Tibial nerve (tissue), 4 donors: ENCODE data around the gene MTMR3. TPM values are rescaled to one million over a fixed set of nuclear protein-coding genes. Genes with fewer than 3 reads are reported as not detected.

Source experiments
- DNase-seq, 2 donors: peaks; one replicate each; pipeline ENCODE4 v3.0.0-alpha.2; 2019; ENCODE audit warnings: low spot score in 2 of 2
- H3K27ac ChIP-seq, 4 donors: fragments of 200-600 bp; sonication (generic) in 3 of 4; one replicate each; pipeline ENCODE4 v1.5.1; 2017 to 2019; ENCODE audit warnings: mild to moderate bottlenecking in 1 of 4
- H3K27me3 ChIP-seq, 2 donors: fragments of 200-600 bp; sonication (generic) in 1 of 2; one replicate each; pipeline versions ENCODE4 v1.5.1 to v1.6.0; 2017 to 2019
- H3K36me3 ChIP-seq, 3 donors: fragments of 200-600 bp; sonication (generic); one replicate each; pipeline ENCODE4 v1.5.1; 2018 to 2019
- H3K4me1 ChIP-seq, 4 donors: fragments of 200-600 bp; sonication (generic) in 3 of 4; one replicate each; pipeline ENCODE4 v1.5.1; 2017 to 2019
- H3K4me3 ChIP-seq, 4 donors: fragments of 200-600 bp; sonication (generic) in 3 of 4; one replicate each; pipeline ENCODE4 v1.5.1; 2017 to 2019; ENCODE audit warnings: mild to moderate bottlenecking in 1 of 4, moderate library complexity in 1 of 4
- H3K9me3 ChIP-seq, 4 donors: fragments of 200-600 bp; sonication (generic) in 3 of 4; one replicate each; pipeline ENCODE4 v1.5.1; 2017 to 2019
- EP300 ChIP-seq, 2 donors: sonication (generic); formaldehyde crosslinking; IDR thresholded peaks; one replicate each; pipeline ENCODE4 v1.6.1; 2017; ENCODE audit warnings: antibody characterized with exemption in 2 of 2, mild to moderate bottlenecking in 1 of 2
- POLR2A ChIP-seq, 2 donors: fragments of 450-650 bp; IDR thresholded peaks; one replicate each; pipeline ENCODE4 v1.6.1; 2017; ENCODE audit warnings: antibody characterized with exemption in 2 of 2, mild to moderate bottlenecking in 2 of 2, moderate library complexity in 2 of 2
- WGBS, 2 donors: methylation state at CpG; one replicate each; pipeline ENCODE4 v1.1.5; 2018; 5-methylcytosine and 5-hydroxymethylcytosine counted together
- total RNA-seq, 4 donors: library from RNA; depleted of rRNA; stranded (reverse); fragments of >200 nt; gene quantifications; one replicate each; pipeline ENCODE4 v1.1.0, GENCODE V29; 2016
- TF ChIP-seq, protein P1 (sequence below), 5 experiments: fragments of 200-600 bp in 3 of 5; fragments of 450-650 bp in 2 of 5; sonication (generic) in 3 of 5; IDR thresholded peaks; one replicate each; pipeline ENCODE4 v1.5.1; 2016 to 2019; ENCODE audit warnings: antibody characterized with exemption in 5 of 5, mild to moderate bottlenecking in 3 of 5, moderate library complexity in 2 of 5

Gene MTMR3
- total RNA-seq, 4 donors from 2014 or later = 56.1 to 91.2 (median 74.5) TPM

DNA sequence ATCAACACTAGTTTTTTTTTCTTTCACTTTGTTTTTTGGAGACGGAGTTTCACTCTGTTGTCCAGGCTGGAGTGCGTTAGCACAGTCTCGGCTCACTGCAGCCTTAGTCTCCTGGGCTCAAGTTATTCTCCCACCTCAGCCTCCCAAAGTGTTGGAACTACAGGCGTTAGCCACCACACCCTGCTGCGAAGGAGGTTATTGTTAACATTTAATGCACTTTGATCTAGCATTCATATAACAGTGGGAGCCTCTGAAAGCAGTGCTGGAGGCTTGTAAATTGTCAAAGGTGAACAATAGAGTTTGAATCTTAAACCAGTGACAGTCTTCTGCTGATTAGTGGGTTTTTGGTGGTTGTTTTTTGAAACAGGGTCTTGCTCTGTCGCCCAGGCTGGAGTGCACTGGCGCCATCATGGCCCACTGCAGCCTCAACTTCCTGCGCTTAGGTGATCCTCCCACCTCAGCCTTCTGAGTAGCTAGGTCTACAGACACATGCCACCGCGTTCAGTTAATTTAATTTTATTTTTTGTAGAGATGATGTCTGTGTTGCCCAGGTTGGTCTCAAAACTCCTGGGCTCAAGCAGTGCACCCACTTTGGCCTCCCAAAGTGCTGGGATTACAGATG, 100.4 kb downstream of the MTMR3 start:
- TF ChIP-seq, protein P1, sequence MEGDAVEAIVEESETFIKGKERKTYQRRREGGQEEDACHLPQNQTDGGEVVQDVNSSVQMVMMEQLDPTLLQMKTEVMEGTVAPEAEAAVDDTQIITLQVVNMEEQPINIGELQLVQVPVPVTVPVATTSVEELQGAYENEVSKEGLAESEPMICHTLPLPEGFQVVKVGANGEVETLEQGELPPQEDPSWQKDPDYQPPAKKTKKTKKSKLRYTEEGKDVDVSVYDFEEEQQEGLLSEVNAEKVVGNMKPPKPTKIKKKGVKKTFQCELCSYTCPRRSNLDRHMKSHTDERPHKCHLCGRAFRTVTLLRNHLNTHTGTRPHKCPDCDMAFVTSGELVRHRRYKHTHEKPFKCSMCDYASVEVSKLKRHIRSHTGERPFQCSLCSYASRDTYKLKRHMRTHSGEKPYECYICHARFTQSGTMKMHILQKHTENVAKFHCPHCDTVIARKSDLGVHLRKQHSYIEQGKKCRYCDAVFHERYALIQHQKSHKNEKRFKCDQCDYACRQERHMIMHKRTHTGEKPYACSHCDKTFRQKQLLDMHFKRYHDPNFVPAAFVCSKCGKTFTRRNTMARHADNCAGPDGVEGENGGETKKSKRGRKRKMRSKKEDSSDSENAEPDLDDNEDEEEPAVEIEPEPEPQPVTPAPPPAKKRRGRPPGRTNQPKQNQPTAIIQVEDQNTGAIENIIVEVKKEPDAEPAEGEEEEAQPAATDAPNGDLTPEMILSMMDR (IDR thresholded peaks at IDR 0.05) = no peak
- TF ChIP-seq POLR2A (IDR thresholded peaks at IDR 0.05) = no peak
- no peak for TF ChIP-seq EP300 (IDR thresholded peaks at IDR 0.05)
- 93% methylated on average over 10 of the region's 10 CpGs for WGBS, 2 donors
- H3K9me3 ChIP-seq = no peaks in the 10 kb centered on the region
- no peak overlapping the region for H3K27ac ChIP-seq
- H3K4me3 ChIP-seq = no peak overlapping the region
- H3K4me1 ChIP-seq = peaks cover 0 to 28% (median 0%) of the 10 kb centered on the region in 4 donors
- no peaks in the 10 kb centered on the region for H3K27me3 ChIP-seq
- peaks cover 0 to 67% (median 0%) of the 10 kb centered on the region in 3 donors for H3K36me3 ChIP-seq
- no peak for DNase-seq

DNA sequence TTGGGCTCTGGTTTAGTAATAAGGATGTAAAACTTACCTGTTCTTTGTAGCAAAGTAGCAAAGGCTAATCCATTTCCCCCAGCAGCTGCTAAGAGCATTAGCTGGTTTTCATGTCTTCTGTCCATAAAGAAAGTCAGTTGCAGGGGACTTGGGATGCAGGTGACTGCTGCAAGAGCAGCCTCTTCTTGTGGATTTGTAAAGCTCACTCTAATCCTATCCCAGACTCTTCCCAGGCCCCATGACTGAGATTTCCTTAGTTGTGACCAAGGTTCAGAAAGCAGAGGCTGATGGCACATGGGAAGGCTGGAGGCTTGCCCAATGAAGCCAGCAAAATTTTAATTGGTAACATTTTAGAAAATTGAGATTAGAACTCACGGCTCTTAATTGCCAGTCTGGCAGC, 102.9 kb downstream of the MTMR3 start:
- no peak for DNase-seq
- no peak overlapping the region for H3K4me3 ChIP-seq
- no peak overlapping the region for H3K27ac ChIP-seq
- H3K9me3 ChIP-seq = no peaks in the 10 kb centered on the region
- peaks cover 0 to 11% (median 0%) of the 10 kb centered on the region in 4 donors for H3K4me1 ChIP-seq
- TF ChIP-seq, protein P1 (IDR thresholded peaks at IDR 0.05) = no peak
- peaks cover 0 to 56% (median 0%) of the 10 kb centered on the region in 3 donors for H3K36me3 ChIP-seq
- no peaks in the 10 kb centered on the region for H3K27me3 ChIP-seq
- 82 to 86% methylated on average over 1 of the region's 1 CpG for WGBS, 2 donors

DNA sequence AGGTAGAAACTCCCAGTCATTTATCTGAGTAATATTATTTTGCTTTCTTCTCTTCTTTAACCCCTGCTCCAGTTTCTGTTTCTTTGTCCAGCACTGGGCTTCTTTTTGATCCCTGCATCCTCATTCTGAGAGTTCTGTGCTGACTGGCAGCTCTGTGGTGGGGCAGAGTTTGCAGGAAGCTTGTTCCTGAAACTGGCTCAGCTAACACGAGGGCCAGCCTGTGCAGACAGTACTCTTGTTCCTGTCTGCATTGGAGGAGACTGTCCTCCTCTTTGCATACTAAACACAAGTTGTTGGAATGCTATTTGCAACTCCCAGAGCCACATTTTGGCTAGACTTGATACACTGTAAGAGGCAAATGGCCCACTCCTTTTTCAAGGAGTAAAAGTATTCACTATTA, 104.2 kb downstream of the MTMR3 start:
- Histone ChIP-seq H3K4me3 (no peak overlapping the region), H3K27me3 (no peaks in the 10 kb centered on the region), H3K4me1 (peaks cover 0 to 11% (median 0%) of the 10 kb centered on the region in 4 donors), H3K36me3 (peaks cover 0 to 64% (median 9%) of the 10 kb centered on the region in 3 donors), H3K27ac (no peak overlapping the region), H3K9me3 (no peaks in the 10 kb centered on the region)
- DNase-seq = no peak
- TF ChIP-seq POLR2A (IDR thresholded peaks at IDR 0.05) = no peak
- TF ChIP-seq, protein P1 (IDR thresholded peaks at IDR 0.05) = no peak
- TF ChIP-seq EP300 (IDR thresholded peaks at IDR 0.05) = no peak
- 7 to 11% methylated on average over 1 of the region's 1 CpG for WGBS, 2 donors

DNA sequence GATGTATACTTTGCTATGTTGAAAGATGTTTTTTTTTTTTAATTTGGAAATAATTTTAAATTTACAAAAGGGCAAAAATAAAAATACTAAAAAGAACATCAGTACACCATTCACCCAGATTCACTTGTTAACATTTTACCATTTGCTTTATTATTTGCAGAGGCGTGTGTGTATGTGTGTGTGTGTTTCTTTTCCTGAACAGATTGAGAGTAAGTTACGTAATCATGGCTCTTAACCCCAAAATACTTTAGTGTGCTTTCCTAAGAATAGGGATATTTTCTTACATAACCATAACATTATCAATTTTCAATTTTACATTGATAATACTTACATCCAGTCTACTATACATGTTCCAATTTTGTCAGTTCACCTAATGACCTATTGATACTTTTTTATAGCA, 105.7 kb downstream of the MTMR3 start:
- no peak for DNase-seq
- no peak overlapping the region for H3K27ac ChIP-seq
- H3K27me3 ChIP-seq = no peaks in the 10 kb centered on the region
- no peak overlapping the region for H3K4me3 ChIP-seq
- H3K9me3 ChIP-seq = no peaks in the 10 kb centered on the region
- peaks cover 0 to 11% (median 0%) of the 10 kb centered on the region in 4 donors for H3K4me1 ChIP-seq
- peaks cover 0 to 68% (median 9%) of the 10 kb centered on the region in 3 donors for H3K36me3 ChIP-seq
- WGBS, 2 donors = 67 to 85% methylated on average over 2 of the region's 2 CpGs
- no peak for TF ChIP-seq EP300 (IDR thresholded peaks at IDR 0.05)
- TF ChIP-seq, protein P1 (IDR thresholded peaks at IDR 0.05) = no peak
- TF ChIP-seq POLR2A (IDR thresholded peaks at IDR 0.05) = no peak

DNA sequence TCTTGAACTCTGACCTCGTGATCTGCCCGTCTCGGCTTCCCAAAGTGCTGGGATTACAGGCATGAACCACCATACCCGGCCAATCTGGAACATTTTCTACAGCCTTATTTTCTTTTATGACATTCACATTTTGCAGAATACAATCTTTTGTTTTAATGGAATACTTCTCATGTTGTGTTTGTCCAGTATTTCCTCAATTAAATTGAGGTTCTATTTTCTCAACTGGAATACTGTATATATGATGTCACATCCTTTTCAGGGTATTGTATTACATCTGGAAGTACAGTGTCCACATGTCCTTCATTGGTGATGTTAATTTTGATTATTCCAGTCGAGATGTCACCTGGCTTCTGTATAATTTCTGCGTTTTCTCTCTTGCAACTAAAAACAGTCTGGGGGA, 106.5 kb downstream of the MTMR3 start:
- TF ChIP-seq, protein P1 (IDR thresholded peaks at IDR 0.05) = no peak
- no peak for TF ChIP-seq EP300 (IDR thresholded peaks at IDR 0.05)
- TF ChIP-seq POLR2A (IDR thresholded peaks at IDR 0.05) = no peak
- no peaks in the 10 kb centered on the region for H3K27me3 ChIP-seq
- DNase-seq = no peak
- H3K4me1 ChIP-seq = peaks cover 0 to 12% (median 0%) of the 10 kb centered on the region in 4 donors
- no peaks in the 10 kb centered on the region for H3K9me3 ChIP-seq
- H3K36me3 ChIP-seq = peaks cover 0 to 64% (median 9%) of the 10 kb centered on the region in 3 donors
- no peak overlapping the region for H3K4me3 ChIP-seq
- 95% methylated on average over 6 of the region's 6 CpGs for WGBS, 2 donors
- H3K27ac ChIP-seq = no peak overlapping the region
